Measurements from ENCODE around the gene RNF215. TPM values are rescaled to one million over a fixed set of nuclear protein-coding genes. Genes with fewer than 3 reads are reported as not detected.

RNF215 gene
- total and polyA plus RNA-seq, 2 donors (not counting 3 experiments of a cell fraction or from before 2014, with no cell fraction given), result 16.7 to 26.9 TPM

GRCh38 chr22:30335236-30335635, 52.0 kb downstream of the RNF215 start:
- dilution Hi-C loops (cut with MboI; ENCODE audit: extremely low pct_ligation_motif_present, low sequenced_read_pairs) (no loop called here), intact Hi-C loops (cut with micrococcal nuclease) (no loop called here)
- no peak overlapping the region for H3K27ac ChIP-seq (ENCODE audit: insufficient read depth, low read depth, low read length)
- no peak for TF ChIP-seq CTCF (IDR thresholded peaks at IDR 0.05; ENCODE audit: extremely low read depth in 1 of 2, insufficient read depth in 1 of 2, low read depth in 1 of 2, low read length in 2 of 2)
- no peak for TF ChIP-seq JUN (IDR thresholded peaks at IDR 0.05; ENCODE audit: borderline replicate concordance, insufficient read depth, insufficient read length, low read depth)
- no peak for TF ChIP-seq POLR2AphosphoS5 (IDR thresholded peaks at IDR 0.05; ENCODE audit: insufficient read depth, low read depth, low read length)
- no peak for TF ChIP-seq EZH2 (IDR thresholded peaks at IDR 0.05; ENCODE audit: borderline replicate concordance, low read depth, low read length, severe bottlenecking)
- TF ChIP-seq POLR2A (IDR thresholded peaks at IDR 0.05; ENCODE audit: low read depth, low read length), result no peak
- TF ChIP-seq MAX (IDR thresholded peaks at IDR 0.05; ENCODE audit: insufficient read depth, insufficient read length), result no peak
- TF ChIP-seq GATA2 (IDR thresholded peaks at IDR 0.05; ENCODE audit: insufficient read depth, insufficient read length, low read depth, low read length), result no peak
- no peak for TF ChIP-seq MYC (IDR thresholded peaks at IDR 0.05; ENCODE audit: low read depth, low read length)
- TF ChIP-seq FOS (IDR thresholded peaks at IDR 0.05; ENCODE audit: borderline replicate concordance, insufficient read depth, low read length), result no peak
- H3K27me3 ChIP-seq (ENCODE audit: control insufficient read depth in 2 of 2, insufficient read depth in 2 of 2, low read length in 2 of 2), result no peaks in the 10 kb centered on the region
- no TSS peak for BruUV-seq (replicated peaks)
- POLR2A ChIA-PET, result interaction anchor here (0.6 kb wide), 1 partner anchor 8 kb away, joined by 7 read pairs; no protein-coding TSS in a partner anchor
- no peak overlapping the region for H3K4me3 ChIP-seq (replicated peaks in 1 of 3; ENCODE audit: insufficient read depth in 1 of 3, low read depth in 1 of 3, low read length in 3 of 3)
- H4K20me1 ChIP-seq (replicated peaks; ENCODE audit: control insufficient read depth, extremely low read depth, insufficient read depth, low read length), result no peaks in the 10 kb centered on the region
- FAIRE-seq (no peak), DNase-seq (ENCODE audit: low read depth, low spot score) (no peak)
- H3K4me1 ChIP-seq (ENCODE audit: control insufficient read depth, extremely low read depth, insufficient read depth, low read length), result no peaks in the 10 kb centered on the region
- no peak overlapping the region for H3K9ac ChIP-seq (replicated peaks; ENCODE audit: extremely low read depth, insufficient read depth, low read length)
- H3K79me2 ChIP-seq (ENCODE audit: control insufficient read depth, insufficient read depth, low read length), result no peaks in the 10 kb centered on the region
- no peak overlapping the region for H3K4me2 ChIP-seq (ENCODE audit: insufficient read depth, low read length)
- H3K9me1 ChIP-seq (replicated peaks; ENCODE audit: control insufficient read depth, extremely low read depth, insufficient read depth, low read length), result no peaks in the 10 kb centered on the region
- H2AFZ ChIP-seq (ENCODE audit: low read depth, low read length), result no peak overlapping the region
- CTCF ChIA-PET, result interaction anchor here (0.8 to 14.7 kb wide), 2 partner anchors 44 to 47 kb away, joined by 3 to 164 read pairs; partner anchors contain the start of gene CASTOR1
- H3K36me3 ChIP-seq (ENCODE audit: control insufficient read depth in 2 of 2, extremely low read depth in 1 of 2, insufficient read depth in 2 of 2, low read length in 2 of 2), result peaks cover 36 to 68% of the 10 kb centered on the region in 2 experiments
- no peaks in the 10 kb centered on the region for H3K9me3 ChIP-seq (replicated peaks; ENCODE audit: control insufficient read depth, insufficient read depth, low read length)
